Trophoblast cell (in vitro differentiated cells and primary cell): ENCODE measurements around the gene VTI1A.

Source experiments
- DNase-seq, 2 donors: peaks; one replicate each; pipeline ENCODE4 v3.0.0-alpha.2; 2016
- H2AFZ ChIP-seq: 2 replicates; pipeline ENCODE4 v1.6.1; 2013; ENCODE audit warnings: low read length, moderate library complexity, mild to moderate bottlenecking; ENCODE audit not compliant: insufficient read depth, poor library complexity
- H2AK5ac ChIP-seq: 2 replicates; pipeline ENCODE4 v1.6.1; 2013; ENCODE audit warnings: mild to moderate bottlenecking, low read length
- H2BK120ac ChIP-seq: 2 replicates; pipeline ENCODE4 v1.6.1; 2013; ENCODE audit warnings: low read length, mild to moderate bottlenecking, moderate library complexity; ENCODE audit not compliant: insufficient read depth, poor library complexity
- H2BK12ac ChIP-seq: 2 replicates; pipeline ENCODE4 v1.6.1; 2013; ENCODE audit warnings: mild to moderate bottlenecking, low read length, moderate library complexity
- H2BK5ac ChIP-seq: 2 replicates; pipeline ENCODE4 v1.6.1; 2013; ENCODE audit warnings: low read length, low read depth, moderate library complexity, mild to moderate bottlenecking; ENCODE audit not compliant: poor library complexity
- H3K14ac ChIP-seq: 2 replicates; pipeline ENCODE4 v1.6.1; 2013; ENCODE audit warnings: mild to moderate bottlenecking, low read length
- H3K18ac ChIP-seq: 2 replicates; pipeline ENCODE4 v1.6.1; 2013; ENCODE audit warnings: mild to moderate bottlenecking, low read length
- H3K23ac ChIP-seq: 2 replicates; pipeline ENCODE4 v1.6.1; 2013; ENCODE audit warnings: low read length
- H3K27ac ChIP-seq: 2 replicates; pipeline ENCODE4 v1.5.1; 2013; ENCODE audit warnings: low read depth, mild to moderate bottlenecking, inconsistent platforms, low read length, moderate library complexity
- H3K27me3 ChIP-seq: 2 replicates; pipeline ENCODE4 v1.6.1; 2013; ENCODE audit warnings: inconsistent platforms, mild to moderate bottlenecking, low read length, moderate library complexity; ENCODE audit not compliant: insufficient read depth
- H3K36me3 ChIP-seq, 2 experiments: 1 replicate in 1 of 2; 2 replicates in 1 of 2; pipeline ENCODE4 v1.6.1; 2013; ENCODE audit warnings: low read length in 2 of 2, mild to moderate bottlenecking in 2 of 2, moderate library complexity in 1 of 2; ENCODE audit not compliant: insufficient read depth in 2 of 2, control insufficient read depth in 1 of 2
- H3K4ac ChIP-seq: 2 replicates; pipeline ENCODE4 v1.6.1; 2013; ENCODE audit warnings: low read depth, mild to moderate bottlenecking, low read length, moderate library complexity
- H3K4me1 ChIP-seq, 2 experiments: 1 replicate in 1 of 2; 2 replicates in 1 of 2; pipeline ENCODE4 v1.6.1; 2013; ENCODE audit warnings: low read length in 2 of 2, mild to moderate bottlenecking in 2 of 2, moderate library complexity in 1 of 2; ENCODE audit not compliant: insufficient read depth in 2 of 2, control insufficient read depth in 1 of 2
- H3K4me2 ChIP-seq: 2 replicates; pipeline ENCODE4 v1.6.1; 2013; ENCODE audit warnings: inconsistent platforms, mild to moderate bottlenecking, low read length, moderate library complexity
- H3K4me3 ChIP-seq: 2 replicates; pipeline ENCODE4 v1.5.1; 2013; ENCODE audit warnings: mild to moderate bottlenecking, low read depth, low read length, inconsistent platforms
- H3K79me1 ChIP-seq: one replicate; pipeline ENCODE4 v1.6.1; 2013; ENCODE audit warnings: low read length
- H3K79me2 ChIP-seq: 2 replicates; pipeline ENCODE4 v1.6.1; 2013; ENCODE audit warnings: low read length, mild to moderate bottlenecking; ENCODE audit not compliant: control insufficient read depth, insufficient read depth, poor library complexity
- H3K9ac ChIP-seq: 2 replicates; pipeline ENCODE4 v1.6.1; 2013; ENCODE audit warnings: mild to moderate bottlenecking, low read length
- H3K9me3 ChIP-seq: 2 replicates; pipeline ENCODE4 v1.6.1; 2013; ENCODE audit warnings: low read depth, mild to moderate bottlenecking, control low read depth, inconsistent platforms, low read length; ENCODE audit not compliant: insufficient read depth
- H4K12ac ChIP-seq: 2 replicates; pipeline ENCODE4 v1.6.1; 2013; ENCODE audit warnings: low read depth, mild to moderate bottlenecking, low read length, moderate library complexity
- H4K8ac ChIP-seq: 2 replicates; pipeline ENCODE4 v1.6.1; 2013; ENCODE audit warnings: low read depth, mild to moderate bottlenecking, low read length, moderate library complexity
- H4K91ac ChIP-seq: one replicate; pipeline ENCODE4 v1.6.1; 2013; ENCODE audit warnings: low read depth, mild to moderate bottlenecking, low read length, moderate library complexity
- WGBS: extraction: QIAGEN DNeasy Blood & Tissue Kit; methylation state at CpG from one replicate; pipeline ENCODE4 v1.1.7; 2013; ENCODE audit warnings: missing lambda C conversion rate; ENCODE audit not compliant: insufficient read length, insufficient coverage; ENCODE audit errors: extremely low coverage; 5-methylcytosine and 5-hydroxymethylcytosine counted together

Gene VTI1A

GRCh38 chr10:112515852-112516251 lies 68.8 kb downstream of the VTI1A start:
- Histone ChIP-seq H4K12ac (no peak overlapping the region), H3K79me2 (no peaks in the 10 kb centered on the region), H2AK5ac (no peak overlapping the region), H2BK5ac (no peak overlapping the region), H4K91ac (no peak overlapping the region), H3K9me3 (no peaks in the 10 kb centered on the region), H2BK120ac (no peak overlapping the region), H3K4me1 (no peaks in the 10 kb centered on the region), H3K14ac (no peak overlapping the region), H3K4me2 (no peak overlapping the region), H3K9ac (no peak overlapping the region), H3K27me3 (no peaks in the 10 kb centered on the region), H3K18ac (no peak overlapping the region), H2AFZ (no peak overlapping the region), H3K36me3 (no peaks in the 10 kb centered on the region), H3K79me1 (no peaks in the 10 kb centered on the region), H4K8ac (no peak overlapping the region), H3K27ac (no peak overlapping the region), H3K4ac (no peak overlapping the region), H2BK12ac (no peak overlapping the region), H3K23ac (no peak overlapping the region), H3K4me3 (no peak overlapping the region)
- WGBS: no CpG with 5 or more reads among the region's 2 CpGs
- DNase-seq: no peak

- no peaks in the 10 kb centered on the region for H3K9me3 ChIP-seq
- H2AFZ ChIP-seq: no peak overlapping the region
- no peak overlapping the region for H2BK12ac ChIP-seq
- no peaks in the 10 kb centered on the region for H3K27me3 ChIP-seq
- H3K79me2 ChIP-seq: no peaks in the 10 kb centered on the region
- WGBS: no CpG with 5 or more reads among the region's 5 CpGs
- H3K36me3 ChIP-seq: no peaks in the 10 kb centered on the region
- H4K8ac ChIP-seq: no peak overlapping the region
- H3K4me1 ChIP-seq: no peaks in the 10 kb centered on the region
- no peak overlapping the region for H2AK5ac ChIP-seq
- H4K91ac ChIP-seq: no peak overlapping the region
- H2BK5ac ChIP-seq: no peak overlapping the region
- no peak overlapping the region for H3K9ac ChIP-seq
- H2BK120ac ChIP-seq: no peak overlapping the region
- H3K4ac ChIP-seq: no peak overlapping the region
- H3K4me3 ChIP-seq: no peak overlapping the region
- H3K4me2 ChIP-seq: no peak overlapping the region
- H3K23ac ChIP-seq: no peak overlapping the region
- H3K14ac ChIP-seq: no peak overlapping the region
- H3K79me1 ChIP-seq: no peaks in the 10 kb centered on the region
- no peak overlapping the region for H3K18ac ChIP-seq
- DNase-seq: no peak
- no peak overlapping the region for H3K27ac ChIP-seq
- H4K12ac ChIP-seq: no peak overlapping the region
Measured at GRCh38 chr10:112517451-112517862, 70.4 kb downstream of the VTI1A start.

- Histone ChIP-seq H4K12ac (no peak overlapping the region), H2BK120ac (no peak overlapping the region), H3K36me3 (no peaks in the 10 kb centered on the region), H3K9me3 (no peaks in the 10 kb centered on the region), H3K18ac (no peak overlapping the region), H2BK12ac (no peak overlapping the region), H3K4ac (no peak overlapping the region), H3K79me1 (no peaks in the 10 kb centered on the region), H3K9ac (no peak overlapping the region), H4K8ac (no peak overlapping the region), H2AFZ (no peak overlapping the region), H4K91ac (no peak overlapping the region), H3K4me2 (no peak overlapping the region), H3K27ac (no peak overlapping the region), H3K4me1 (no peaks in the 10 kb centered on the region), H2BK5ac (no peak overlapping the region), H3K23ac (no peak overlapping the region), H3K14ac (no peak overlapping the region), H3K79me2 (no peaks in the 10 kb centered on the region), H2AK5ac (no peak overlapping the region), H3K4me3 (no peak overlapping the region), H3K27me3 (no peaks in the 10 kb centered on the region)
- no CpG with 5 or more reads among the region's 5 CpGs for WGBS
- DNase-seq: no peak
Measured at GRCh38 chr10:112519133-112519761, 72.2 kb downstream of the VTI1A start.

- Histone ChIP-seq H3K23ac (no peak overlapping the region), H4K12ac (no peak overlapping the region), H3K18ac (no peak overlapping the region), H3K79me2 (no peaks in the 10 kb centered on the region), H4K91ac (no peak overlapping the region), H2AK5ac (no peak overlapping the region), H3K4me2 (no peak overlapping the region), H3K14ac (no peak overlapping the region), H2BK120ac (no peak overlapping the region), H3K9ac (no peak overlapping the region), H4K8ac (no peak overlapping the region), H3K4me3 (no peak overlapping the region), H3K36me3 (no peaks in the 10 kb centered on the region), H2AFZ (no peak overlapping the region), H2BK12ac (no peak overlapping the region), H3K79me1 (no peaks in the 10 kb centered on the region), H3K9me3 (no peaks in the 10 kb centered on the region), H3K4ac (no peak overlapping the region), H3K4me1 (no peaks in the 10 kb centered on the region), H3K27ac (no peak overlapping the region), H2BK5ac (no peak overlapping the region), H3K27me3 (no peaks in the 10 kb centered on the region)
- no peak for DNase-seq
- no CpG with 5 or more reads among the region's 1 CpG for WGBS
Measured at GRCh38 chr10:112520914-112521313, 73.9 kb downstream of the VTI1A start.
